ENCODE results near the gene PABPN1L. TPM values are rescaled to one million over a fixed set of nuclear protein-coding genes. Genes with fewer than 3 reads are reported as not detected.

PABPN1L gene
- total RNA-seq, 1 donor from 2014 or later: not detected

- intact Hi-C loops (cut with DNase I): loop anchor here (1.0 to 5.0 kb wide), 3 partner anchors 46 to 359 kb away; partner anchors contain the start of gene ZNF778
- DNase-seq (ENCODE audit: missing footprints) (peak; percentile 87), ATAC-seq (peak; percentile 71)
Observed at GRCh38 chr16:88857728-88858339, 8.6 kb downstream of the PABPN1L start.

DNA sequence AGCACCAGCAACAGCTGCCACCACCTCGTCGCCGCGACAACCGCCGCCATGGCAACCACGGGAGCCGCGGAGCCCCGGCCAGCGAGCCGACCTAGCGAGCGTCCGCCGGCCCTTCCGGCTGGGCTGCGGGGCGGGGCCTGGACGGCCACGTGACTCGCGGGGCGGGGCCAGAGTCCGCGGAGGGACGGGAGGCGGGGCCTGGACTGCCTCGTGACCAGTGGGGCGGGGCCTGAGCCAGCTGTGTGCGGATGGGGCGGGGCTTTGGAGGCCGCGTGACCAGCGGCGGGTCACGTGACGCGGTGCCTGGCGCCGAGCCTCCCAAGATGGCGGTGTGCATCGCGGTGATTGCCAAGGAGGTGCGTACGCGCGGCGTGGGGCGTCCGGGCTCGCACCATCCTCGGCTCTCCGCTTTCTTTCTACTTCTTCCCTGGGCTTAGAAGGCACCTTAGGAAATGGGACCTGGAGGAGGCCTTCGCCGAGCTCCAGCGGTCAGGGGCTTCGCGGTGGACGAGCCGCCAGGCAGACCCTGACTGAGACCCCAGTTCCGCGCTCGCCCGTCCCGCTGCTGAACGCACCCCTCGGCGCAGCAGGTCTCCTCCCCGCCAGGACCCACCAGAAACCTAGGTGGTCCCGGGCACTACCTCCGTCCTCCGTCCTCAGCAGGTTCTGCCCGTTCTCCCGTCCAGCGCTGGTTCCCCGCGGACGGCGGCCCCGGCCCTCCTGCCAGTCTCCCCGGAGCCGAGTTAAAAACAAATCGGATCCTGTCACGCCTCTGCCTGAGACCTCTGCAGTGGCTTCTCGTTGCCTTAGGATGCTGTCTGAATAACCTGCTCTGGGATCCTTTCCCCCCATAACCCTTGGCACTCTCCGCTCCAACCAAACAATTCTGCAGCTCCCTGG is 9.4 kb downstream of the PABPN1L start, which contains the start of the genes GALNS and TRAPPC2L:
GALNS (minus strand) TSS at position 120 of the 900 bp plus-strand sequence; CDS start at position 50, 70 bp downstream.
TRAPPC2L (plus strand) TSS at position 300 of the 900 bp plus-strand sequence; CDS start at position 324, 24 bp downstream.
- ATAC-seq (peak; percentile 98), DNase-seq (ENCODE audit: missing footprints) (peak; percentile 100)
- intact Hi-C loops (cut with DNase I): loop anchor here (1.0 to 5.0 kb wide), 3 partner anchors 45 to 360 kb away; partner anchors contain the start of gene ZNF778

DNA sequence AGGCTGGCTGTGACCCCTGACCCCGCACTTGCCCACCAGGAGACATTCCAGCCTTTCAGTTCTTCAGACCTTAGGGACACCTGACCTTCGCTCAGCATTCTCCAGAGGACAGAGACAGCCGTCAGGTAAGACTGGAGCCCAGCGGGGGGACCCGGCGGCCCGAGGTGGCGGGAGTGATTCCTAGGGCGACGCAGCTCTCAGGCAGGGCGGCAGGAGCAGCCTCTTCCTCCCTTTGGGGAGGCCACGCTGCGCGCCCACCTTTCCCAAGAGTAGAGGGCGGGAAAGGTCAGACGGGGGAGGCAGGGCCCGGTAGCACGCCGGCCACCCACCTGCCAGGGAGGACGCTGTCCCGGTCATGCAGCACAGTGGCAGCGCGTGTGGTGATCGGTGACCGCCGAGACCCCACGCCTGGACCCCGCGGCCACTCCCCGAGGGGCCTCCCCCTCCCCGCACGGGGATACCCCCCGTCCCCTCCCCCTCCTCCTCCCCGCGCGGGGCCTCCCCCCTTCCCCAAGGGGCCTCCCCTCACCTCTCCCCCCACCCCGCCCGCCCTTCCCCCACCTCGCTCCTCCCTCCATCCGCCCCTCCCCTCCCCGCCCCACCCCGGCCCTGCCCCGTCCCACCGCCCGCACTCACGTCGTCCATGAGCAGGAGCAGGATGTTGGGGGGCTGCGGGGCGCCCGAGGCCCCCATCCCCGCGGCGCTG is 10.2 kb downstream of the PABPN1L start:
- ATAC-seq: peak; percentile 51
- intact Hi-C loops (cut with DNase I): loop anchor here (5.0 kb wide), 2 partner anchors 119 to 361 kb away; partner anchors contain the start of gene ZNF778
- DNase-seq (ENCODE audit: missing footprints): no peak

DNA sequence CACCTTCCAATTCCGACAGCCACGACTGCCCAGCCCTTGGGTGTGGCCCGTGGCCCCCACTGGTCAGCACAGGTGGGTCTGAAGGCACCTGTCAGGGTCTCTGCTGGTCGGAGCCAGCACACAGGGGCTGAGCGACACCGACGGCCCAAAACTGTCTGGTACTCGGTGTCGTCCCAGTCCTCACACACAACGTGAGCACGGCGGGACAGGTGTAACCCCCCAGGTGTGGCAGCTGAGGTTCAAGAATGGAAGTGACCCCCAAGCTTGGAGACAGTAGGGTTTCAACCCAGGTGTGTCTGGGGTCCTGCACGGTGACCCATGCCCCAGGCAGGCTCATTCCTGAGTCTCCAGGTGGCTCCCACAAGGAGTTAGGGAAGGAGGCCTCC is 10.7 kb downstream of the PABPN1L start:
- no peak for ATAC-seq
- DNase-seq (ENCODE audit: missing footprints): no peak
- intact Hi-C loops (cut with DNase I): loop anchor here (5.0 kb wide), 2 partner anchors 118 to 362 kb away; partner anchors contain the start of gene ZNF778

DNA sequence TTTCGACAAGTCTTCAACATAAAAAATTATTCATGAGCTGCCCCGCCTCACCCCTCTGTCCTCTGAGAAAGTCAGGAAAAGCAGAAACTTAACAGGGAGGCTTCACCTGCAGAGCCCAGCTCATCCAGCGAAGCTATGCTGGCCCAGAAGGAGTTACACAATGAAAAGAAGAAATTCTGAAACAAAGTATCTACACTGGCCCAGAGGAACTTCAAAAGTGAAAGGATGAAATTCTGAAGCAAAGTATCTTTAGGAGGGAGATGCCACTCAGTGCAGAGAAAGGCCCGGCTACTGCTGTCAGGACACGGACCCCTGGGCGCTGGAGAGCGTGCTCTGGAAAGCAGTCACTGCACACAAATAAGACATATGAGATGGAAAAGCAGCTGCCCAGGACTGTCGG is 11.3 kb downstream of the PABPN1L start:
- intact Hi-C loops (cut with DNase I): loop anchor here (5.0 kb wide), 2 partner anchors 118 to 362 kb away; partner anchors contain the start of gene ZNF778
- DNase-seq (ENCODE audit: missing footprints): no peak
- ATAC-seq: no peak

DNA sequence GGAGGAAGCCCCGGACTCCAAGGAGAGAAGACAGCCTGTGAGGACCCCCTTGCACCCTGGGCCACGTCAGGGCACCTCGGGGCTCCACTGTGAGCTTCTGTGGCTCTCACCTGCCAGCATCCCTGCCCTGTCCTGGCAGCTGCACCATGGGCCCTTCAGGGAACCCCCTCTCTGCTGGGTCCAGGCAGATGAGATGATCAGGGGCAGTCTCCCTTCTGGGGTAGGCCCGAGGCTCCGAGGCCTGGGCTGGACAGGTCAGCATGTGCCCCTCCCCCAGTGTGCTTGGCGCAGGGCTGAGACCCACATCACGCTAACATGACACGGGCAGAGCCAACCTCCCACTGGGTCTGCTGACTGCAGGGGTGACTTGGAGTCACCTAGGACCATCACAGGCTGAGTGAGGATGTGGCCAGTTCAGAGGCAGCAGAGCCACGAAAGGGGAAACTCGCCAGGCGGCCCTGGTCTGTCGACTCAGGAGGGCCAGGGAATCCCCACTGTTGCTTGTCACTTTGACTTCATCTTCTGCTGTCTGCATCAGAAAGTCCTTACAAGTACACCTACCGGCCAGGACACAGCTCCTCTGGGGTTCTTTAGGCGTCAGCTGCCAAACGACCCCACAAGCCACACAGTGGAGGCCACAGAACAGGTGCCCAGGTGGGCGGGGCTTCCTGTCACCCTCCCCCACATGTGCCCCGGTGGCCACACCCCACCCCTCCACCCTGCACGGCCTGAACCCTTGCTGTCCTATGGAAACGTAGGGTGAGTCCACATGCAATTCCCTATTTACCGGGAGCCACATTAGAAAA is 12.0 kb downstream of the PABPN1L start:
- intact Hi-C loops (cut with DNase I): loop anchor here (5.0 kb wide), 2 partner anchors 117 to 363 kb away; partner anchors contain the start of gene ZNF778

DNA sequence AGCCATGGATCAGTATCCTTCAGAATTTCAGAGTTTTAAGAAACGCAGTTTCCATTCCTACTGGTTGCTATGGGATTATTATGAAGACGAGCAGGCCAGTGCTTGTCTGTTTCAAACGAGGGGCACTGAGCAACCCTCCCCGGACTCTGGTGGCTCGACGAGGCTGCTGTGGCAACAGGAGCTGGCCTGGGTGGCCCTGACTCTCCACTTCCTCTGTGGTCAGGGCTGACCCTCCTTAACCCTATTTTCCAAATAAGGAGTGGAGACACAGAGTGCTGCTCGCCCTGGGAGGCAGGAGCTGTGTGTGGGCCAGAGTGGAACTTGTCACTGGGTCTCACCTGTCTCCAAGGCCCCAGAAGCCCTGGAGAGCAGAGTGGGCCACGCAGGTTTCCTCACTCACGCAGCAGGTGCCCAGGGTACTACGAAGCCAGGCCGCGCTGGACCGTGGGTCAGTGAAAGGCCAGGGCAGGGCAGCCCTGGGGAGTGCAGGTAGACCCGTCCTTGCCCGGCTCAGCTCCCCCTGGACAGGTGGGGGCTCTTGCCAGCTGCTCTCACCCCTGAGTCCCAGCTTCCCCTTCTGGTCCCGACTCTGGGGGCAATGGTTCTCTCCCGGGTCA is 13.0 kb downstream of the PABPN1L start:
- no peak for ATAC-seq
- DNase-seq (ENCODE audit: missing footprints): no peak
- intact Hi-C loops (cut with DNase I): no loop called here

More for the DNA sequence above, 12.0 kb downstream of the PABPN1L start:
- ATAC-seq: no peak
- DNase-seq (ENCODE audit: missing footprints): no peak

DNA sequence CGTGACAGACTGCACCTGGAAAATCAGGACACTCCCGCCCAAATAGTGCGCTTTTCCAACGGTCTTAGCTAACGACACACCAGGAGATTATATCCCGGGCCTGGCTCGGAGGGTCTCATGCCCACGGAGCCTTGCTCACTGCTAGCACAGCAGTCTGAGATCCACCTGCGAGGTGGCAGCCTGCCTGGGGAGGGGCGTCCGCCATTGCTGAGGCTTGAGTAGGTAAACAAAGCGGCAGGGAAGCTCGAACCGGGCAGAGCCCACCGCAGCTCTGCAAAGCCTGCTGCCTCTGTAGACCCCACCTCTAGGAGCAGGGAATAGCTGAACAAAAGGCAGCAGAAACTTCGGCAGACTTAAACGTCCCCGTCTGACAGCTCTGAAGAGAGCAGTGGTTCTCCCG is 14.8 kb downstream of the PABPN1L start:
- DNase-seq (ENCODE audit: missing footprints) (no peak), ATAC-seq (no peak)
- intact Hi-C loops (cut with DNase I): no loop called here

GRCh38 chr16:88850531-88851199 is 15.8 kb downstream of the PABPN1L start:
- DNase-seq (ENCODE audit: missing footprints) (no peak), ATAC-seq (no peak)
- intact Hi-C loops (cut with DNase I): no loop called here

- ATAC-seq: no peak
- intact Hi-C loops (cut with DNase I): no loop called here
- DNase-seq (ENCODE audit: missing footprints): no peak
Observed at GRCh38 chr16:88848557-88848956, 17.9 kb downstream of the PABPN1L start.

DNA sequence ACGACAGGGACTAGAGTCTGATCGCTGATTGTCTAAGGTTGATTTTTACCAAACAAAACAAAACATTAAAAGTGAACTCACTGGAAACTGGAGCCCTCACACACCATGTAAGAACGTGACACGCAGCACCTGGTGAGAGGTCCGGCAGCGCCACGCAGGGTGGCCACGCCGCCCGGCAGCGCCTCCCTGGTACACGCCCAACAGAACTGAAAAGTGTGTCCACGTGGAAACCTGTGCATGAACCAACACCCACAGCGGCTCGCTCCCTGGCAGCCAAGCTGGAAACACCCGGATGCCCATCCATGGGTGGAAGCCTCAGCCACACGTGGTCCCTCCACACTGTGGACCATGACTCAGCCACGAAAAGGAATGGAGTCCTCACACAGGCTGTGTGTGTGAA is 18.8 kb downstream of the PABPN1L start:
- intact Hi-C loops (cut with DNase I): no loop called here
- DNase-seq (ENCODE audit: missing footprints) (no peak), ATAC-seq (no peak)

DNA sequence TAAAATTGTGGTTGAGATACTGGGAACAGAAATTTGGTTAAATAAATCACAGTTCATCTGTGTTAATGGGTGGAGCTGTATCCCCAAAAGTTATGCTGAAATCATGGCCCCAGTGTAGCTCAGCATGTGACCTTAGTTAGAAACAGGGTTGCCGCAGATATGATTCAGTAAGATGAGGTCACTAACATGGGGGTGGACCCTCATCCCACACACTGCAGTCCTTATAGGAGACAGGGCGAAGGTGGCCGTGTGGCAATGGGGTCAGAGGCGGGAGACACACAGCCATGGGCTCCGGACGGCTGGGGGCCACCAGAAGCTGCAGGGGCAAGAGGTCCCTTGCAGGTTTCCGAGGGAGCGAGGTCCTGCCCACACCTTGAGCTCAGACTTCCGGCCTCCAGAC is 20.4 kb downstream of the PABPN1L start:
- ATAC-seq (no peak), DNase-seq (ENCODE audit: missing footprints) (no peak)
- intact Hi-C loops (cut with DNase I): no loop called here

DNA sequence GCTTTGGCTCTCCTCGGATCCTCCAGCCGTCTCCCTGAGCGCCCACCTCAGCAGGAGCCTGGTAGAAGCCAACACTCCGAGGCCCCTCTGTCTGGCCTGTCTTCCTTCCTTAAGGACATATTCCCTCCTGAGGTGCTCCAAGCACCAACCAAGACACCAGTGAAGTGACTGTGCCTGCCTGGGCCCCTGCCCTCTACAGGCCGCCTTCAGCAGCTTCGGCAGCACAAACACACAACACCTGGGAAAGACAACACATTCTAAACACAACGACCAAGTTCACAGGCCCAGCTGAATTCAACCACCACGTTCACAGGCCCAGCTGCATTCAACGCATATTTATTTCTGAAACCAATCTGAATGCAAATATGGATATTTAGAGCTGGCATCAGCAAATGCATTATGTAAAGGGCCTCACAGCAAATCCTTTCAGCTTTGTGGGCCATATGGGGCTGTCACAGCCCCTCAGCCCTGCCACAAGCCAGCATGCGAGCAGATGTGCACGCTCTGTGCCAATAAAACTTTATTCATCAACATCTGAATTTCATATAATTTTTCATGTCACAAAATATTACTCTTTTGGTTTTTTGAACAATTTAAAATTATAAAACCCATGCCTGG is 21.9 kb downstream of the PABPN1L start:
- ATAC-seq: no peak
- intact Hi-C loops (cut with DNase I): no loop called here
- no peak for DNase-seq (ENCODE audit: missing footprints)

DNA sequence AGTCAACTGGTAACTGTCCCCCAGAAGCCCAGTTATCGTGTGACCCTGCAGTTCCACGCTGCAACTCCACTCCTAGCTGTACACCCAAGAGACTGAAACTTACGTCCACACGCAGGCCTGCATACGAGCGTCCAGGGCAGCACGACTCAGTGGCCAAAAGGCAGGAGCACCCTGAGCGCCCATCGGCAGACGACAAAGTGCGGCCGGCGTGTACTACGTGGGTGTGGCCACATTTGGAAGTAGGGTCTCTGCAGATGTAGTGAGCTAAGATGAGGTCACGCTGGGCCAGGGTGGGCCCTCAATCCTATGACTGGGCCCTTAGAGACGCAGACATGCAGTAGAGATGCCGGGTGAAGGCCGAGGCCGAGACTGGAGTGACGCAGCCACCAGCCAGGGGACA is 23.2 kb downstream of the PABPN1L start:
- DNase-seq (ENCODE audit: missing footprints) (no peak), ATAC-seq (no peak)
- intact Hi-C loops (cut with DNase I): no loop called here

DNA sequence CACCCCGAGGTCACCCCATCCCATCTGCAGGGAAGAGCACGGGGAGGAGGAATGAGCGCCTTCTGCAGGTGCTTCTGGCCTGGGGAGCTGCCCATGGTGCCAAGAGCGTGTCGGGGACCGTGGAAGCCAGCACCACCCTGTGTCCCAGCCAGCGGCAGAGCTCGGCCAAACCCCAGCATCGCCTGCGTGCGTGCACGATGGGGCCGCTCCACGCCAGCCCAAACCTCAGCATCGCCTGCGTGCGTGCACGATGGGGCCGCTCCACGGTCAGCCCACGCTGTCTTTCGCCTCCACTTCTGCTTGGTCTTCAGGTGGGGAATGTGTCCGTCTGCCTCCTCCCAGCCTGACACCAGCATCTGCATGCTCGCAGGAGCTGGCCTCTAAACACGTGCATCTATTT is 23.7 kb downstream of the PABPN1L start:
- ATAC-seq (no peak), DNase-seq (ENCODE audit: missing footprints) (no peak)
- intact Hi-C loops (cut with DNase I): no loop called here

GRCh38 chr16:88842308-88842756 is 24.1 kb downstream of the PABPN1L start:
- DNase-seq (ENCODE audit: missing footprints): no peak
- intact Hi-C loops (cut with DNase I): no loop called here
- no peak for ATAC-seq

Data from Right ventricle myocardium inferior (tissue), 1 donor.